ENCODE data around the gene IRF2. TPM values are rescaled to one million over a fixed set of nuclear protein-coding genes. Genes with fewer than 3 reads are reported as not detected.

IRF2 gene
- total RNA-seq, 3 donors from 2014 or later: 39.3 to 59.8 (median 53.5) TPM

DNA sequence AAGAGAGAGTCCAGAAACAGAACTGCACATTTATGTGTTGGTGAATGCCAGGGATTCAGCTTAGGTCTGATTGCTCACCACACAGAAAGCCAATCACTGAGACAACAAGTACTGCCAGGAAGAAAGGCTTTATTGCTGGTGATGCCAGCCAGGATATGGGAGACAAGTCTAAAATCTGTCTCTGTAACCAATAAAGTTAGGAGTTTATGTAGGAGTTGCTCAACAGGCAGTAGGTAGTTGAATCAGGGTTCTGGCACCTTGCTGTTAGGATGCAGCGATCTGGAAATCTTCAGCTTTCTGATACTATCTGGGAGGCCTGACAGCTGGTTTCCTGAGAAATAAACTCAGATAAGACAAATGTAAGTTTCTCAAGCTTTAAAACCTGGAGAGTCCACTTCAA, 136.4 kb downstream of the IRF2 start:
- Histone ChIP-seq H3K9me3 (peaks cover 9% of the 10 kb centered on the region), H3K36me3 (ENCODE audit: low read depth) (no peaks in the 10 kb centered on the region), H3K4me1 (ENCODE audit: low read depth) (no peaks in the 10 kb centered on the region), H3K4me3 (no peak overlapping the region)
- intact Hi-C loops (cut with DNase I, micrococcal nuclease): no loop called here
- TF ChIP-seq, protein P1, sequence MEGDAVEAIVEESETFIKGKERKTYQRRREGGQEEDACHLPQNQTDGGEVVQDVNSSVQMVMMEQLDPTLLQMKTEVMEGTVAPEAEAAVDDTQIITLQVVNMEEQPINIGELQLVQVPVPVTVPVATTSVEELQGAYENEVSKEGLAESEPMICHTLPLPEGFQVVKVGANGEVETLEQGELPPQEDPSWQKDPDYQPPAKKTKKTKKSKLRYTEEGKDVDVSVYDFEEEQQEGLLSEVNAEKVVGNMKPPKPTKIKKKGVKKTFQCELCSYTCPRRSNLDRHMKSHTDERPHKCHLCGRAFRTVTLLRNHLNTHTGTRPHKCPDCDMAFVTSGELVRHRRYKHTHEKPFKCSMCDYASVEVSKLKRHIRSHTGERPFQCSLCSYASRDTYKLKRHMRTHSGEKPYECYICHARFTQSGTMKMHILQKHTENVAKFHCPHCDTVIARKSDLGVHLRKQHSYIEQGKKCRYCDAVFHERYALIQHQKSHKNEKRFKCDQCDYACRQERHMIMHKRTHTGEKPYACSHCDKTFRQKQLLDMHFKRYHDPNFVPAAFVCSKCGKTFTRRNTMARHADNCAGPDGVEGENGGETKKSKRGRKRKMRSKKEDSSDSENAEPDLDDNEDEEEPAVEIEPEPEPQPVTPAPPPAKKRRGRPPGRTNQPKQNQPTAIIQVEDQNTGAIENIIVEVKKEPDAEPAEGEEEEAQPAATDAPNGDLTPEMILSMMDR (IDR thresholded peaks at IDR 0.05): no peak
- ATAC-seq (no peak), DNase-seq (no peak)

Other genes starting within 250 kb of the IRF2 start
- gene CASP3, start 174.9 kb upstream of the IRF2 start, total RNA-seq: 10 to 100 TPM; 29.7 to 48.6 (median 37.8) TPM
- 10 to 100 TPM; 17.1 to 22.5 (median 21.7) TPM for gene PRIMPOL, start 175.2 kb upstream of the IRF2 start, total RNA-seq